H1 (cell line): ENCODE data around the gene GPD1. TPM values are rescaled to one million over a fixed set of nuclear protein-coding genes. Genes with fewer than 3 reads are reported as not detected.

Experiments used
- CTCF ChIA-PET: fragments of 300-600 bp; sonication (Branson Sonifier 250); formaldehyde crosslinking; loops from one replicate; lab custom pipeline; 2021; ENCODE audit not compliant: partially characterized antibody; lab: Charles Lee
- POLR2A ChIA-PET: fragments of 300-600 bp; sonication (Branson Sonifier 250); formaldehyde crosslinking; loops from one replicate; lab custom pipeline; 2021; ENCODE audit warnings: inconsistent platforms; ENCODE audit not compliant: partially characterized antibody; lab: Charles Lee
- DNase-seq, 2 experiments: peaks; one replicate each; pipeline versions ENCODE4 v3.0.0 to v3.0.0-alpha.2; 2010 to 2022; ENCODE audit warnings: low spot score in 2 of 2, low read depth in 1 of 2, mixed read lengths in 1 of 2
- FAIRE-seq: peaks from 2 replicates; lab custom pipeline; 2011; peaks lifted over from hg19 to GRCh38; lab: Jason Lieb, UNC
- H2AFZ ChIP-seq: 2 replicates; pipeline ENCODE4 v1.8.1; 2012; ENCODE audit warnings: low read length, inconsistent platforms
- H2AK5ac ChIP-seq: 2 replicates; pipeline ENCODE4 v1.6.1; 2013; ENCODE audit warnings: low read depth, low read length
- H2BK120ac ChIP-seq: replicated peaks from 2 replicates; pipeline ENCODE3; 2013; ENCODE audit warnings: low read depth, low read length, inconsistent platforms
- H2BK12ac ChIP-seq: 2 replicates; pipeline ENCODE4 v1.6.1; 2013; ENCODE audit warnings: low read depth, low read length
- H2BK15ac ChIP-seq: 2 replicates; pipeline ENCODE4 v1.6.1; 2013; ENCODE audit warnings: low read length
- H2BK20ac ChIP-seq: 2 replicates; pipeline ENCODE4 v1.6.1; 2013; ENCODE audit warnings: low read length
- H2BK5ac ChIP-seq: 2 replicates; pipeline ENCODE4 v1.6.1; 2013; ENCODE audit warnings: low read depth, low read length
- H3K14ac ChIP-seq: 2 replicates; pipeline ENCODE4 v1.6.1; 2013; ENCODE audit warnings: inconsistent platforms; ENCODE audit not compliant: insufficient read length
- H3K18ac ChIP-seq: 2 replicates; pipeline ENCODE4 v1.6.1; 2013; ENCODE audit warnings: low read length; ENCODE audit errors: extremely low read depth
- H3K23ac ChIP-seq: 2 replicates; pipeline ENCODE4 v1.6.1; 2013; ENCODE audit warnings: inconsistent platforms; ENCODE audit not compliant: insufficient read length
- H3K23me2 ChIP-seq: 2 replicates; pipeline ENCODE4 v1.6.1; 2013; ENCODE audit warnings: low read depth, low read length
- H3K27ac ChIP-seq: 2 replicates; pipeline ENCODE4 v1.6.1; 2011; ENCODE audit warnings: low read depth, low read length, inconsistent platforms
- H3K27me3 ChIP-seq, 4 experiments: replicated peaks in 1 of 4; 1 replicate in 1 of 4; 2 replicates in 3 of 4; pipeline versions ENCODE4 v1.6.1 to v1.8.1; 2011 to 2013; ENCODE audit warnings: low read length in 3 of 4, mild to moderate bottlenecking in 3 of 4, inconsistent platforms in 2 of 4, mixed read lengths in 2 of 4, moderate library complexity in 1 of 4; ENCODE audit not compliant: control insufficient read depth in 3 of 4, insufficient read depth in 3 of 4; ENCODE audit errors: extremely low read depth in 1 of 4
- H3K36me3 ChIP-seq, 4 experiments: 2 replicates each; pipeline versions ENCODE4 v1.6.1 to v1.8.1; 2011 to 2013; ENCODE audit warnings: mild to moderate bottlenecking in 4 of 4, low read length in 3 of 4, moderate library complexity in 2 of 4, control low read depth in 1 of 4, inconsistent platforms in 1 of 4; ENCODE audit not compliant: insufficient read depth in 4 of 4, control insufficient read depth in 2 of 4
- H3K4ac ChIP-seq: replicated peaks from 2 replicates; pipeline ENCODE3; 2013; ENCODE audit warnings: low read length, low read depth, mixed read lengths, inconsistent platforms; ENCODE audit not compliant: insufficient read length
- H3K4me1 ChIP-seq, 4 experiments: replicated peaks in 1 of 4; 1 replicate in 1 of 4; 2 replicates in 3 of 4; pipeline versions ENCODE4 v1.6.1 to v1.8.1; 2011 to 2013; ENCODE audit warnings: low read length in 3 of 4, inconsistent platforms in 2 of 4, mixed read lengths in 1 of 4; ENCODE audit not compliant: insufficient read depth in 4 of 4, control insufficient read depth in 3 of 4
- H3K4me2 ChIP-seq, 2 experiments: 2 replicates each; pipeline versions ENCODE4 v1.6.1 to v1.8.1; 2011 to 2013; ENCODE audit warnings: low read depth in 2 of 2, low read length in 2 of 2, control low read depth in 1 of 2, inconsistent platforms in 1 of 2, mild to moderate bottlenecking in 1 of 2; ENCODE audit not compliant: insufficient read depth in 1 of 2
- H3K4me3 ChIP-seq, 4 experiments: fragments of 200-600, 300-600 bp in 1 of 4; sonication (generic), shearing (Covaris generic), sonication (Bioruptor Twin) in 1 of 4; 2 replicates each; pipeline versions ENCODE4 v1.5.1 to v1.8.1; 2011 to 2016; ENCODE audit warnings: low read length in 4 of 4, low read depth in 3 of 4, control low read depth in 2 of 4, inconsistent platforms in 2 of 4, mild to moderate bottlenecking in 2 of 4, mixed read lengths in 1 of 4, moderate library complexity in 1 of 4; ENCODE audit not compliant: insufficient read depth in 2 of 4; ENCODE audit errors: extremely low read depth in 1 of 4
- H3K56ac ChIP-seq: replicated peaks from 2 replicates; pipeline ENCODE3; 2013; ENCODE audit warnings: low read depth, mild to moderate bottlenecking, mixed read lengths, low read length, inconsistent platforms; ENCODE audit not compliant: insufficient read length
- H3K79me1 ChIP-seq: 2 replicates; pipeline ENCODE4 v1.6.1; 2013; ENCODE audit warnings: low read depth, low read length, control low read depth
- H3K79me2 ChIP-seq, 2 experiments: 2 replicates each; pipeline versions ENCODE4 v1.6.1 to v1.8.1; 2012 to 2013; ENCODE audit warnings: low read length in 2 of 2, mild to moderate bottlenecking in 2 of 2, inconsistent platforms in 1 of 2; ENCODE audit not compliant: insufficient read depth in 2 of 2, control insufficient read depth in 1 of 2
- H3K9ac ChIP-seq, 4 experiments: replicated peaks in 1 of 4; 1 replicate in 1 of 4; 2 replicates in 3 of 4; pipeline versions ENCODE4 v1.6.1 to v1.8.1; 2011 to 2013; ENCODE audit warnings: low read depth in 3 of 4, low read length in 3 of 4, control low read depth in 2 of 4, mild to moderate bottlenecking in 2 of 4, moderate library complexity in 2 of 4, inconsistent platforms in 1 of 4; ENCODE audit errors: extremely low read depth in 1 of 4
- H3K9me3 ChIP-seq, 2 experiments: 2 replicates each; pipeline versions ENCODE4 v1.6.1 to v1.8.1; 2012 to 2013; ENCODE audit warnings: mild to moderate bottlenecking in 2 of 2, moderate library complexity in 2 of 2, control low read depth in 1 of 2, inconsistent platforms in 1 of 2, low read depth in 1 of 2, low read length in 1 of 2, mixed read lengths in 1 of 2; ENCODE audit not compliant: insufficient read depth in 2 of 2
- H4K20me1 ChIP-seq, 2 experiments: replicated peaks in 1 of 2; 2 replicates each; pipeline versions ENCODE3 to v1.8.1; 2011 to 2013; ENCODE audit warnings: inconsistent platforms in 2 of 2, low read length in 2 of 2, mild to moderate bottlenecking in 1 of 2; ENCODE audit not compliant: insufficient read depth in 2 of 2, control insufficient read depth in 1 of 2
- H4K5ac ChIP-seq: 2 replicates; pipeline ENCODE4 v1.6.1; 2013; ENCODE audit warnings: low read length, low read depth, mixed read lengths, inconsistent platforms; ENCODE audit not compliant: insufficient read length
- H4K8ac ChIP-seq: 2 replicates; pipeline ENCODE4 v1.8.0; 2013; ENCODE audit warnings: mild to moderate bottlenecking, moderate library complexity, low read length, inconsistent platforms; ENCODE audit not compliant: insufficient read depth; ENCODE audit errors: extremely low read depth
- H4K91ac ChIP-seq: replicated peaks from 2 replicates; pipeline ENCODE3; 2013; ENCODE audit warnings: low read length, mixed read lengths, inconsistent platforms; ENCODE audit not compliant: insufficient read length
- ASH2L ChIP-seq: fragments of 200-600, 300-600 bp; sonication (generic); IDR thresholded peaks from one replicate; pipeline ENCODE4 v1.7.1; 2017; ENCODE audit warnings: low read length
- CEBPB ChIP-seq: IDR thresholded peaks from 2 replicates; pipeline ENCODE4 v1.6.1; 2012; ENCODE audit warnings: low read depth, low read length
- CTCF ChIP-seq, 3 experiments: IDR thresholded peaks; 1 replicate in 2 of 3; 2 replicates in 1 of 3; pipeline versions ENCODE4 v1.5.1 to v1.6.1; 2011; ENCODE audit warnings: low read length in 3 of 3, mild to moderate bottlenecking in 3 of 3, inconsistent platforms in 2 of 3, low read depth in 1 of 3, moderate library complexity in 1 of 3; ENCODE audit not compliant: insufficient read depth in 1 of 3; ENCODE audit errors: control extremely low read depth in 1 of 3
- POLR2A ChIP-seq, 2 experiments: IDR thresholded peaks; 1 replicate in 1 of 2; 2 replicates in 1 of 2; pipeline ENCODE4 v1.6.1; 2011; ENCODE audit warnings: low read depth in 2 of 2, low read length in 2 of 2, mild to moderate bottlenecking in 2 of 2; ENCODE audit errors: control extremely low read depth in 1 of 2
- RAD21 ChIP-seq, 2 experiments: IDR thresholded peaks in 1 of 2; conservative IDR thresholded peaks in 1 of 2; 2 replicates each; pipeline ENCODE4 v1.6.1; 2011; ENCODE audit warnings: low read depth in 2 of 2, low read length in 2 of 2, improper control_type of control experiment in 1 of 2, inconsistent platforms in 1 of 2, mild to moderate bottlenecking in 1 of 2, moderate library complexity in 1 of 2
- WGBS, 2 experiments: shearing (Covaris generic) in 1 of 2; methylation state at CpG; one replicate each; pipeline versions ENCODE4 v1.1.6 to v1.1.7; 2013 to 2015; ENCODE audit warnings: low lambda C conversion rate in 2 of 2, mixed read lengths in 2 of 2, inconsistent platforms in 1 of 2, low coverage in 1 of 2, missing lambda C conversion rate in 1 of 2; ENCODE audit not compliant: insufficient replicate concordance in 2 of 2, insufficient coverage in 1 of 2, insufficient read length in 1 of 2; ENCODE audit errors: extremely low coverage in 1 of 2, missing lambda C conversion rate in 1 of 2; 5-methylcytosine and 5-hydroxymethylcytosine counted together
- polyA plus RNA-seq, 7 experiments: library from polyadenylated mRNA; depleted of rRNA in 3 of 7; stranded (reverse) in 5 of 7; unstranded in 2 of 7; fragments of >200 nt in 5 of 7; fragments of 200-250 nt in 2 of 7; gene quantifications; 1 replicate in 5 of 7; 2 replicates in 1 of 7; 4 replicates in 1 of 7; pipeline versions ENCODE4 v1.2.1 to v1.2.3, GENCODE V29; 2011 to 2013; ENCODE audit warnings: missing spikeins in 2 of 7, mixed read lengths in 2 of 7
- total RNA-seq: library from RNA; stranded (reverse); fragmentation: NEBNext Ultra II Directional; extraction: Animal tissue kit (Norgen Biotek cat#: 25700); gene quantifications from 2 replicates; pipeline ENCODE4 v1.2.1, GENCODE V29; 2021

The GPD1 gene
- total and polyA plus RNA-seq, 2 of the 8 experiments (the other 6 are each of a cell fraction or from before 2014, with no cell fraction given), result 0.45 to 0.74 TPM

- 70% methylated on average over 3 of the region's 3 CpGs; no CpG with 5 or more reads in 1 of the 2 experiments for WGBS, 2 experiments
- Histone ChIP-seq H3K9ac (no peak overlapping the region), H4K91ac (no peak overlapping the region), H3K4me3 (no peak overlapping the region), H3K14ac (no peak overlapping the region), H3K79me2 (no peaks in the 10 kb centered on the region), H4K20me1 (peaks cover 0 to 9% of the 10 kb centered on the region in 2 experiments), H2AFZ (no peak overlapping the region), H4K5ac (no peak overlapping the region), H3K36me3 (peaks cover 26 to 37% (median 32%) of the 10 kb centered on the region in 4 experiments)
- DNase-seq (no peak), FAIRE-seq (peak; percentile 97)
- TF ChIP-seq POLR2A (IDR thresholded peaks at IDR 0.05; ENCODE audit: control extremely low read depth in 1 of 2, low read depth in 2 of 2, low read length in 2 of 2) (0 out of 3 replicates have a peak, but pooled peaks of 1 of the 2 experiments have one; percentile 1), CEBPB (peak; percentile 80), ASH2L (no peak), CTCF (IDR thresholded peaks at IDR 0.05; ENCODE audit: control extremely low read depth in 1 of 3, insufficient read depth in 1 of 3, low read depth in 1 of 3, low read length in 3 of 3) (peak; percentile 12 to 66 (median 51)), RAD21 (IDR thresholded peaks at IDR 0.05 in 1 of 2, conservative IDR thresholded peaks at IDR 0.05 in 1 of 2; ENCODE audit: low read depth in 2 of 2, low read length in 2 of 2) (peak; percentile 27 to 41)
- TF ChIP-seq, all 59 proteins: peak for 4
- no peaks in the 10 kb centered on the region for H3K79me1 ChIP-seq
- peaks cover 2 to 9% (median 6%) of the 10 kb centered on the region in 4 experiments; a peak in 5 of 7 replicates for H3K4me1 ChIP-seq
- no peak overlapping the region for H3K4me2 ChIP-seq
- no peak overlapping the region for H4K8ac ChIP-seq
- ChIA-PET CTCF (interaction anchor here (0.8 to 32.9 kb wide), 17 partner anchors 10 to 213 kb away, joined by 3 to 625 read pairs (median 6); partner anchors contain the start of genes CERS5, COX14 and SMARCD1), POLR2A (interaction anchor here (1.1 to 27.1 kb wide), 6 partner anchors 7 to 66 kb away, joined by 3 to 457 read pairs (median 6); partner anchors contain the start of genes CERS5, COX14, GPD1 and SMARCD1)
- no peak overlapping the region for H3K56ac ChIP-seq
- H2BK120ac ChIP-seq, result no peak overlapping the region
- H2AK5ac ChIP-seq, result no peak overlapping the region
- no peak overlapping the region for H3K4ac ChIP-seq
- H2BK20ac ChIP-seq, result no peak overlapping the region
- no peak overlapping the region for H2BK15ac ChIP-seq
- H3K23ac ChIP-seq, result no peak overlapping the region
- no peak overlapping the region for H3K18ac ChIP-seq
- no peaks in the 10 kb centered on the region for H3K27me3 ChIP-seq
- H3K27ac ChIP-seq, result no peak overlapping the region
- H2BK5ac ChIP-seq, result no peak overlapping the region
- no peaks in the 10 kb centered on the region for H3K23me2 ChIP-seq
- no peaks in the 10 kb centered on the region for H3K9me3 ChIP-seq
- H2BK12ac ChIP-seq, result no peak overlapping the region
Measured at GRCh38 chr12:50101663-50102062, 2.1 kb upstream of the GPD1 start.
